OCI-LY7 (cell line): ENCODE measurements around the gene FAM78B. TPM values are rescaled to one million over a fixed set of nuclear protein-coding genes. Genes with fewer than 3 reads are reported as not detected.

ENCODE experiments used
- BruUV-seq: library from RNA; stranded (reverse); fragments of 400-500 nt; replicated peaks from 2 replicates; lab custom pipeline; 2021; lab: Mats Ljungman, UMichigan
- CTCF ChIA-PET: fragments of 300-600 bp; sonication (Branson Sonifier 250); formaldehyde crosslinking; loops from one replicate; lab custom pipeline; 2022; ENCODE audit warnings: antibody characterized with exemption; ENCODE audit not compliant: unreplicated experiment; lab: Charles Lee
- POLR2A ChIA-PET: fragments of 300-600 bp; sonication (Branson Sonifier 250); formaldehyde crosslinking; loops from one replicate; lab custom pipeline; 2022; ENCODE audit warnings: antibody characterized with exemption; lab: Charles Lee
- DNase-seq: peaks from one replicate; pipeline ENCODE4 v3.0.0-alpha.2; 2015; ENCODE audit warnings: low spot score
- H2AFZ ChIP-seq: fragments of 200-600 bp; sonication (generic), shearing (Covaris generic); 2 replicates; pipeline ENCODE4 v1.6.1; 2014; ENCODE audit warnings: mild to moderate bottlenecking, antibody characterized with exemption, low read length, moderate library complexity
- H3K27ac ChIP-seq: fragments of 200-600 bp; sonication (generic); 2 replicates; pipeline ENCODE4 v1.5.1; 2014; ENCODE audit warnings: mixed run types, low read depth, mild to moderate bottlenecking, moderate library complexity, low read length, inconsistent platforms; ENCODE audit not compliant: poor library complexity, severe bottlenecking
- H3K36me3 ChIP-seq: fragments of 200-600 bp; sonication (generic); 2 replicates; pipeline ENCODE4 v1.6.1; 2014; ENCODE audit warnings: mild to moderate bottlenecking, antibody characterized with exemption, low read length, moderate library complexity, mixed read lengths; ENCODE audit not compliant: insufficient read depth
- H3K4me1 ChIP-seq: fragments of 200-600 bp; sonication (generic); 2 replicates; pipeline ENCODE4 v1.5.1; 2014; ENCODE audit warnings: mild to moderate bottlenecking, low read length; ENCODE audit not compliant: insufficient read depth, poor library complexity, severe bottlenecking
- H3K4me2 ChIP-seq: fragments of 200-600 bp; sonication (generic); 2 replicates; pipeline ENCODE4 v1.6.1; 2014; ENCODE audit warnings: mild to moderate bottlenecking, low read length
- H3K4me3 ChIP-seq: fragments of 200-600 bp; sonication (generic); 2 replicates; pipeline ENCODE4 v1.5.1; 2014; ENCODE audit warnings: mild to moderate bottlenecking, low read depth, low read length; ENCODE audit not compliant: poor library complexity, severe bottlenecking
- H3K79me2 ChIP-seq: fragments of 200-600 bp; sonication (generic); 2 replicates; pipeline ENCODE4 v1.6.1; 2016; ENCODE audit warnings: low read depth, mild to moderate bottlenecking, low read length, moderate library complexity, mixed read lengths; ENCODE audit not compliant: insufficient read depth
- H3K9me2 ChIP-seq: fragments of 200-600 bp; sonication (generic); 2 replicates; pipeline ENCODE4 v1.6.1; 2016; ENCODE audit warnings: mild to moderate bottlenecking, low read length, mixed read lengths; ENCODE audit not compliant: insufficient read depth
- H3K9me3 ChIP-seq: fragments of 200-600 bp; sonication (generic); 2 replicates; pipeline ENCODE4 v1.6.1; 2014; ENCODE audit warnings: mild to moderate bottlenecking, mixed run types, low read length, mixed read lengths
- H4K20me1 ChIP-seq: fragments of 200-600 bp; sonication (generic); 2 replicates; pipeline ENCODE4 v1.6.1; 2014; ENCODE audit warnings: mild to moderate bottlenecking, antibody characterized with exemption, low read length, moderate library complexity, mixed read lengths; ENCODE audit not compliant: insufficient read depth
- CTCF ChIP-seq: fragments of 200-600 bp; sonication (generic); conservative IDR thresholded peaks from 2 replicates; pipeline ENCODE4 v1.5.1; 2014; ENCODE audit warnings: mild to moderate bottlenecking, antibody characterized with exemption, low read length, moderate library complexity, mixed read lengths
- EZH2phosphoT487 ChIP-seq: fragments of 200-600 bp; sonication (generic); IDR thresholded peaks from 2 replicates; pipeline ENCODE4 v1.6.1; 2018; ENCODE audit warnings: low read depth, borderline replicate concordance, mild to moderate bottlenecking, mixed run types, antibody characterized with exemption, low read length, moderate library complexity, mixed read lengths
- intact Hi-C: fragments of 100-400 bp; cut with micrococcal nuclease; formaldehyde crosslinking; loops from one replicate; pipeline ENCODE4 v1.10.0; 2022; ENCODE audit not compliant: unreplicated experiment
- total RNA-seq, 2 experiments: library from RNA; depleted of rRNA in 1 of 2; stranded (reverse); fragments of >200 nt in 1 of 2; shearing (Covaris generic) in 1 of 2; gene quantifications; 2 replicates each; pipeline ENCODE4 v1.2.3, GENCODE V29; 2014 to 2022

Gene FAM78B
- total RNA-seq, 2 experiments from 2014 or later: not detected

- Histone ChIP-seq H3K27ac (no peak overlapping the region), H3K4me2 (no peak overlapping the region), H2AFZ (no peak overlapping the region), H4K20me1 (no peaks in the 10 kb centered on the region), H3K4me1 (no peaks in the 10 kb centered on the region), H3K4me3 (no peak overlapping the region), H3K9me3 (no peaks in the 10 kb centered on the region), H3K79me2 (no peaks in the 10 kb centered on the region), H3K9me2 (no peaks in the 10 kb centered on the region), H3K36me3 (no peaks in the 10 kb centered on the region)
- DNase-seq: no peak
- CTCF ChIA-PET: no interaction called here
- TF ChIP-seq EZH2phosphoT487: no peak
- TF ChIP-seq CTCF: no peak
- BruUV-seq: no TSS peak
- POLR2A ChIA-PET: no interaction called here
- intact Hi-C loops: no loop called here
Observed at GRCh38 chr1:166132496-166132895, 34.3 kb downstream of the FAM78B start.

- H3K9me2 ChIP-seq: no peaks in the 10 kb centered on the region
- no peak overlapping the region for H2AFZ ChIP-seq
- ChIA-PET CTCF (no interaction called here), POLR2A (no interaction called here)
- BruUV-seq: no TSS peak
- no peak overlapping the region for H3K27ac ChIP-seq
- no peak overlapping the region for H3K4me2 ChIP-seq
- no peak overlapping the region for H3K4me3 ChIP-seq
- intact Hi-C loops: no loop called here
- no peaks in the 10 kb centered on the region for H3K36me3 ChIP-seq
- H3K79me2 ChIP-seq: no peaks in the 10 kb centered on the region
- H3K9me3 ChIP-seq: no peaks in the 10 kb centered on the region
- DNase-seq: no peak
- no peaks in the 10 kb centered on the region for H3K4me1 ChIP-seq
- TF ChIP-seq EZH2phosphoT487 (no peak), CTCF (no peak)
- H4K20me1 ChIP-seq: no peaks in the 10 kb centered on the region
Observed at GRCh38 chr1:166129006-166129405, 37.8 kb downstream of the FAM78B start.

- no peaks in the 10 kb centered on the region for H3K36me3 ChIP-seq
- no peaks in the 10 kb centered on the region for H3K9me2 ChIP-seq
- H3K27ac ChIP-seq: no peak overlapping the region
- no peak overlapping the region for H2AFZ ChIP-seq
- TF ChIP-seq CTCF (no peak), EZH2phosphoT487 (no peak)
- no peak overlapping the region for H3K4me2 ChIP-seq
- H3K9me3 ChIP-seq: no peaks in the 10 kb centered on the region
- H3K79me2 ChIP-seq: no peaks in the 10 kb centered on the region
- no peaks in the 10 kb centered on the region for H4K20me1 ChIP-seq
- CTCF ChIA-PET: no interaction called here
- intact Hi-C loops: no loop called here
- BruUV-seq: no TSS peak
- no peak overlapping the region for H3K4me3 ChIP-seq
- POLR2A ChIA-PET: no interaction called here
- no peak for DNase-seq
- H3K4me1 ChIP-seq: no peaks in the 10 kb centered on the region
Observed at GRCh38 chr1:166128195-166128594, 38.6 kb downstream of the FAM78B start.
